GM23338 (cell line): ENCODE results near the gene DDX59.

ENCODE experiments used
- EZH2phosphoT487 ChIP-seq: fragments of 200-600 bp; sonication (generic); IDR thresholded peaks from one replicate; pipeline ENCODE4 v1.8.1; 2018; ENCODE audit warnings: antibody characterized with exemption; ENCODE audit not compliant: unreplicated experiment
- POLR2AphosphoS5 ChIP-seq: IDR thresholded peaks from 2 replicates; pipeline ENCODE4 v1.6.1; 2016; ENCODE audit warnings: antibody characterized with exemption, low read depth
- ZNF114 ChIP-seq: fragments of 250-450 bp; sonication (Bioruptor Pico); IDR thresholded peaks from 2 replicates; pipeline ENCODE4 v1.5.0; 2020; ENCODE audit warnings: mild to moderate bottlenecking, moderate library complexity
- ZNF331 ChIP-seq: fragments of 250-450 bp; sonication (Bioruptor Pico); IDR thresholded peaks from 2 replicates; pipeline ENCODE4 v1.5.0; 2020; ENCODE audit warnings: low read depth, mild to moderate bottlenecking, moderate library complexity
- TF ChIP-seq, protein P1 (sequence below), 2 experiments: fragments of 200-600 bp in 1 of 2; sonication (generic) in 1 of 2; conservative IDR thresholded peaks; 2 replicates each; pipeline versions ENCODE4 v1.5.1 to v1.6.1; 2016 to 2017; ENCODE audit warnings: antibody characterized with exemption in 2 of 2, low read depth in 2 of 2, mild to moderate bottlenecking in 2 of 2, moderate library complexity in 1 of 2

DNA sequence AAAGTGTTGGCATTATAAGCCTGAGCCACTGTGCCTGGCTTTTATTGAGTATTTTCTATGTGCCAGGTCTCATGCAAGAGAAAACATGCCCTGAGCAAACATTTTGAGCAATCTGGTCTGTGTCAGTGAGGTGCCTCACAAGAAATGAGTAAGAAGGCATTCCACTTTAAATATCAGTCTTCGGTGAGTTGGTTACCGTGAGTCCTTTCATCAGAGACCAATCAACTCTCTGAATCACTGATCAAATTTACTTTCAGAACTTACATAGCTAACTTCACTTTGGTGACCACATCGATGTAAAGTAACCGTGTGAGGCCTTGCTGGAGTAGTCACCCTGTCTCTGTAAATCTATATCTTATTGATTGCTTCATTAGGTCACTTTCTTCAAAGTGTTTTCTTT is 14.3 kb upstream of the DDX59 start:
- TF ChIP-seq ZNF114 (CRISPR knock-in tag) (no peak), POLR2AphosphoS5 (no peak), EZH2phosphoT487 (no peak), ZNF331 (CRISPR knock-in tag) (no peak)
- TF ChIP-seq, protein P1, sequence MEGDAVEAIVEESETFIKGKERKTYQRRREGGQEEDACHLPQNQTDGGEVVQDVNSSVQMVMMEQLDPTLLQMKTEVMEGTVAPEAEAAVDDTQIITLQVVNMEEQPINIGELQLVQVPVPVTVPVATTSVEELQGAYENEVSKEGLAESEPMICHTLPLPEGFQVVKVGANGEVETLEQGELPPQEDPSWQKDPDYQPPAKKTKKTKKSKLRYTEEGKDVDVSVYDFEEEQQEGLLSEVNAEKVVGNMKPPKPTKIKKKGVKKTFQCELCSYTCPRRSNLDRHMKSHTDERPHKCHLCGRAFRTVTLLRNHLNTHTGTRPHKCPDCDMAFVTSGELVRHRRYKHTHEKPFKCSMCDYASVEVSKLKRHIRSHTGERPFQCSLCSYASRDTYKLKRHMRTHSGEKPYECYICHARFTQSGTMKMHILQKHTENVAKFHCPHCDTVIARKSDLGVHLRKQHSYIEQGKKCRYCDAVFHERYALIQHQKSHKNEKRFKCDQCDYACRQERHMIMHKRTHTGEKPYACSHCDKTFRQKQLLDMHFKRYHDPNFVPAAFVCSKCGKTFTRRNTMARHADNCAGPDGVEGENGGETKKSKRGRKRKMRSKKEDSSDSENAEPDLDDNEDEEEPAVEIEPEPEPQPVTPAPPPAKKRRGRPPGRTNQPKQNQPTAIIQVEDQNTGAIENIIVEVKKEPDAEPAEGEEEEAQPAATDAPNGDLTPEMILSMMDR (conservative IDR thresholded peaks at IDR 0.05; ENCODE audit: low read depth in 2 of 2), result no peak
